Testis (tissue), 2 donors: ENCODE results near the gene ZC3H6.

Experiments used
- POLR2A ChIP-seq: fragments of 450-650 bp; IDR thresholded peaks from one replicate; pipeline ENCODE4 v1.6.1; 2017; ENCODE audit warnings: antibody characterized with exemption, mild to moderate bottlenecking, moderate library complexity
- TF ChIP-seq, protein P1 (sequence below), 3 experiments: fragments of 450-650 bp in 2 of 3; fragments of 200-600 bp in 1 of 3; sonication (generic) in 1 of 3; IDR thresholded peaks; one replicate each; pipeline ENCODE4 v1.5.1; 2016 to 2019; ENCODE audit warnings: antibody characterized with exemption in 3 of 3, mild to moderate bottlenecking in 2 of 3, moderate library complexity in 1 of 3

- TF ChIP-seq, protein P1, sequence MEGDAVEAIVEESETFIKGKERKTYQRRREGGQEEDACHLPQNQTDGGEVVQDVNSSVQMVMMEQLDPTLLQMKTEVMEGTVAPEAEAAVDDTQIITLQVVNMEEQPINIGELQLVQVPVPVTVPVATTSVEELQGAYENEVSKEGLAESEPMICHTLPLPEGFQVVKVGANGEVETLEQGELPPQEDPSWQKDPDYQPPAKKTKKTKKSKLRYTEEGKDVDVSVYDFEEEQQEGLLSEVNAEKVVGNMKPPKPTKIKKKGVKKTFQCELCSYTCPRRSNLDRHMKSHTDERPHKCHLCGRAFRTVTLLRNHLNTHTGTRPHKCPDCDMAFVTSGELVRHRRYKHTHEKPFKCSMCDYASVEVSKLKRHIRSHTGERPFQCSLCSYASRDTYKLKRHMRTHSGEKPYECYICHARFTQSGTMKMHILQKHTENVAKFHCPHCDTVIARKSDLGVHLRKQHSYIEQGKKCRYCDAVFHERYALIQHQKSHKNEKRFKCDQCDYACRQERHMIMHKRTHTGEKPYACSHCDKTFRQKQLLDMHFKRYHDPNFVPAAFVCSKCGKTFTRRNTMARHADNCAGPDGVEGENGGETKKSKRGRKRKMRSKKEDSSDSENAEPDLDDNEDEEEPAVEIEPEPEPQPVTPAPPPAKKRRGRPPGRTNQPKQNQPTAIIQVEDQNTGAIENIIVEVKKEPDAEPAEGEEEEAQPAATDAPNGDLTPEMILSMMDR (IDR thresholded peaks at IDR 0.05): no peak
- TF ChIP-seq POLR2A: no peak
These were observed 2.7 kb upstream of the ZC3H6 start for GRCh38 chr2:112272669-112273068.
